HepG2 (cell line): Measurements from ENCODE around the gene OTUB2. TPM values are rescaled to one million over a fixed set of nuclear protein-coding genes. Genes with fewer than 3 reads are reported as not detected.

Experiments
- HOXA9 ChIP-seq: sonication (generic); formaldehyde crosslinking; IDR thresholded peaks from 2 replicates; pipeline ENCODE4 v1.8.1; 2022; ENCODE audit warnings: missing genetic modification reagents, mild to moderate bottlenecking, moderate library complexity, borderline replicate concordance
- ISX ChIP-seq: sonication (generic); formaldehyde crosslinking; conservative IDR thresholded peaks from 2 replicates; pipeline ENCODE4 v1.5.0; 2020; ENCODE audit warnings: missing genetic modification reagents
- MBNL3 ChIP-seq: fragments of 250-450 bp; sonication (Bioruptor Pico); conservative IDR thresholded peaks from 2 replicates; pipeline ENCODE4 v1.8.0; 2022; ENCODE audit warnings: mild to moderate bottlenecking, inconsistent platforms
- NFE2L1 ChIP-seq: sonication (generic); formaldehyde crosslinking; IDR thresholded peaks from 2 replicates; pipeline ENCODE4 v1.4.0; 2020; ENCODE audit warnings: missing genetic modification reagents, mild to moderate bottlenecking, borderline replicate concordance
- NFIB ChIP-seq: sonication (generic); formaldehyde crosslinking; IDR thresholded peaks from 2 replicates; pipeline ENCODE4 v1.9.0; 2021; ENCODE audit warnings: missing genetic modification reagents, mild to moderate bottlenecking, borderline replicate concordance
- NRL ChIP-seq: sonication (generic); formaldehyde crosslinking; IDR thresholded peaks from 2 replicates; pipeline ENCODE4 v1.5.0; 2020; ENCODE audit warnings: missing genetic modification reagents, mild to moderate bottlenecking, moderate library complexity, borderline replicate concordance
- PAF1 ChIP-seq: IDR thresholded peaks from 2 replicates; pipeline ENCODE4 v1.6.1; 2016; ENCODE audit warnings: missing genetic modification reagents, missing compliant biosample characterization
- PATZ1 ChIP-seq: sonication (generic); formaldehyde crosslinking; IDR thresholded peaks from 2 replicates; pipeline ENCODE4 v1.4.0; 2020; ENCODE audit warnings: missing genetic modification reagents
- PAWR ChIP-seq: sonication (generic); formaldehyde crosslinking; IDR thresholded peaks from 2 replicates; pipeline ENCODE4 v1.4.0; 2020; ENCODE audit warnings: missing genetic modification reagents, mild to moderate bottlenecking, borderline replicate concordance
- PBX2 ChIP-seq: IDR thresholded peaks from 2 replicates; pipeline ENCODE4 v1.6.1; 2016; ENCODE audit warnings: control low read depth
- STAG1 ChIP-seq: sonication (generic); formaldehyde crosslinking; IDR thresholded peaks from 2 replicates; pipeline ENCODE4 v1.4.0; 2020; ENCODE audit warnings: missing genetic modification reagents
- TBX2 ChIP-seq: sonication (generic); formaldehyde crosslinking; IDR thresholded peaks from 2 replicates; pipeline ENCODE4 v1.5.0; 2020; ENCODE audit warnings: missing genetic modification reagents, mild to moderate bottlenecking, borderline replicate concordance
- ZFP37 ChIP-seq: sonication (generic); formaldehyde crosslinking; IDR thresholded peaks from 2 replicates; pipeline ENCODE4 v1.4.0; 2020; ENCODE audit warnings: missing genetic modification reagents, borderline replicate concordance
- ZNF232 ChIP-seq: sonication (generic); formaldehyde crosslinking; IDR thresholded peaks from 2 replicates; pipeline ENCODE4 v1.4.0; 2020; ENCODE audit warnings: missing genetic modification reagents, borderline replicate concordance
- ZNF441 ChIP-seq: sonication (generic); formaldehyde crosslinking; IDR thresholded peaks from 2 replicates; pipeline ENCODE4 v1.7.0; 2021; ENCODE audit warnings: missing genetic modification reagents, borderline replicate concordance
- ZNF616 ChIP-seq: sonication (generic); formaldehyde crosslinking; IDR thresholded peaks from 2 replicates; pipeline ENCODE4 v1.5.0; 2020; ENCODE audit warnings: low read depth, mild to moderate bottlenecking, missing genetic modification reagents
- ZNF660 ChIP-seq: sonication (generic); formaldehyde crosslinking; IDR thresholded peaks from 2 replicates; pipeline ENCODE4 v1.5.1; 2020; ENCODE audit warnings: mild to moderate bottlenecking, low read depth, missing genetic modification reagents, borderline replicate concordance
- ZNF75D ChIP-seq: sonication (generic); formaldehyde crosslinking; IDR thresholded peaks from 2 replicates; pipeline ENCODE4 v1.8.1; 2023; ENCODE audit warnings: missing genetic modification reagents, mild to moderate bottlenecking, borderline replicate concordance
- polyA plus RNA-seq, 8 experiments: library from polyadenylated mRNA; depleted of rRNA in 3 of 8; stranded (reverse) in 7 of 8; unstranded in 1 of 8; fragments of >200 nt; fragmentation: Illumina TruSeq in 4 of 8; extraction: Trizol in 4 of 8; gene quantifications; 2 replicates each; pipeline versions ENCODE4 v1.2.1 to v1.2.3, GENCODE V29; 2011 to 2016; ENCODE audit warnings: low read depth in 4 of 8, missing spikeins in 1 of 8, mixed read lengths in 1 of 8; ENCODE audit not compliant: insufficient read depth in 1 of 8
- total RNA-seq, 5 experiments: library from RNA; depleted of rRNA; stranded (reverse); fragments of >200 nt; fragmentation: Illumina TruSeq; extraction: Trizol; gene quantifications; 2 replicates each; pipeline ENCODE4 v1.2.3, GENCODE V29; 2016; ENCODE audit warnings: low read depth in 1 of 5
- TF ChIP-seq, protein P1 (sequence below): sonication (generic); formaldehyde crosslinking; IDR thresholded peaks from 2 replicates; pipeline ENCODE4 v1.8.1; 2023; ENCODE audit warnings: missing genetic modification reagents, mild to moderate bottlenecking, borderline replicate concordance
- TF ChIP-seq, protein P2 (sequence below): sonication (generic); formaldehyde crosslinking; IDR thresholded peaks from 2 replicates; pipeline ENCODE4 v1.5.0; 2020; ENCODE audit warnings: mild to moderate bottlenecking, missing genetic modification reagents
- TF ChIP-seq, protein P3 (sequence below): sonication (generic); formaldehyde crosslinking; IDR thresholded peaks from 2 replicates; pipeline ENCODE4 v1.9.0; 2021; ENCODE audit warnings: missing genetic modification reagents, borderline replicate concordance
- TF ChIP-seq, protein P4 (sequence below): sonication (generic); formaldehyde crosslinking; IDR thresholded peaks from 2 replicates; pipeline ENCODE4 v1.8.1; 2023; ENCODE audit warnings: mild to moderate bottlenecking, missing genetic modification reagents

Gene OTUB2
- total and polyA plus RNA-seq, 2 of the 13 experiments (the other 11 are each of a cell fraction or from before 2014, with no cell fraction given) = 2.2 to 2.4 TPM

- TF ChIP-seq ZNF75D (no peak), ZNF660 (CRISPR knock-in tag) (no peak), PBX2 (CRISPR knock-in tag) (no peak), ISX (CRISPR knock-in tag) (no peak), ZNF232 (CRISPR knock-in tag) (no peak), PATZ1 (no peak), STAG1 (CRISPR knock-in tag) (no peak; the same call in 1 of the 2 replicates), HOXA9 (no peak), NRL (CRISPR knock-in tag) (no peak), MBNL3 (CRISPR knock-in tag) (no peak), NFE2L1 (CRISPR knock-in tag) (no peak), ZNF441 (CRISPR knock-in tag) (no peak), ZNF616 (CRISPR knock-in tag) (no peak), PAF1 (no peak), NFIB (CRISPR knock-in tag) (no peak), PAWR (CRISPR knock-in tag) (no peak), ZFP37 (CRISPR knock-in tag) (peak; percentile 59; the same call in 1 of the 2 replicates), TBX2 (CRISPR knock-in tag) (peak; percentile 36; the same call in 1 of the 2 replicates)
- TF ChIP-seq, protein P1, sequence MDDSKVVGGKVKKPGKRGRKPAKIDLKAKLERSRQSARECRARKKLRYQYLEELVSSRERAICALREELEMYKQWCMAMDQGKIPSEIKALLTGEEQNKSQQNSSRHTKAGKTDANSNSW (CRISPR knock-in tag) = no peak
- TF ChIP-seq, protein P2, sequence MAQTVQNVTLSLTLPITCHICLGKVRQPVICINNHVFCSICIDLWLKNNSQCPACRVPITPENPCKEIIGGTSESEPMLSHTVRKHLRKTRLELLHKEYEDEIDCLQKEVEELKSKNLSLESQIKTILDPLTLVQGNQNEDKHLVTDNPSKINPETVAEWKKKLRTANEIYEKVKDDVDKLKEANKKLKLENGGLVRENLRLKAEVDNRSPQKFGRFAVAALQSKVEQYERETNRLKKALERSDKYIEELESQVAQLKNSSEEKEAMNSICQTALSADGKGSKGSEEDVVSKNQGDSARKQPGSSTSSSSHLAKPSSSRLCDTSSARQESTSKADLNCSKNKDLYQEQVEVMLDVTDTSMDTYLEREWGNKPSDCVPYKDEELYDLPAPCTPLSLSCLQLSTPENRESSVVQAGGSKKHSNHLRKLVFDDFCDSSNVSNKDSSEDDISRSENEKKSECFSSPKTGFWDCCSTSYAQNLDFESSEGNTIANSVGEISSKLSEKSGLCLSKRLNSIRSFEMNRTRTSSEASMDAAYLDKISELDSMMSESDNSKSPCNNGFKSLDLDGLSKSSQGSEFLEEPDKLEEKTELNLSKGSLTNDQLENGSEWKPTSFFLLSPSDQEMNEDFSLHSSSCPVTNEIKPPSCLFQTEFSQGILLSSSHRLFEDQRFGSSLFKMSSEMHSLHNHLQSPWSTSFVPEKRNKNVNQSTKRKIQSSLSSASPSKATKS (CRISPR knock-in tag) = no peak
- TF ChIP-seq, protein P3, sequence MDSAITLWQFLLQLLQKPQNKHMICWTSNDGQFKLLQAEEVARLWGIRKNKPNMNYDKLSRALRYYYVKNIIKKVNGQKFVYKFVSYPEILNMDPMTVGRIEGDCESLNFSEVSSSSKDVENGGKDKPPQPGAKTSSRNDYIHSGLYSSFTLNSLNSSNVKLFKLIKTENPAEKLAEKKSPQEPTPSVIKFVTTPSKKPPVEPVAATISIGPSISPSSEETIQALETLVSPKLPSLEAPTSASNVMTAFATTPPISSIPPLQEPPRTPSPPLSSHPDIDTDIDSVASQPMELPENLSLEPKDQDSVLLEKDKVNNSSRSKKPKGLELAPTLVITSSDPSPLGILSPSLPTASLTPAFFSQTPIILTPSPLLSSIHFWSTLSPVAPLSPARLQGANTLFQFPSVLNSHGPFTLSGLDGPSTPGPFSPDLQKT = no peak
- TF ChIP-seq, protein P4, sequence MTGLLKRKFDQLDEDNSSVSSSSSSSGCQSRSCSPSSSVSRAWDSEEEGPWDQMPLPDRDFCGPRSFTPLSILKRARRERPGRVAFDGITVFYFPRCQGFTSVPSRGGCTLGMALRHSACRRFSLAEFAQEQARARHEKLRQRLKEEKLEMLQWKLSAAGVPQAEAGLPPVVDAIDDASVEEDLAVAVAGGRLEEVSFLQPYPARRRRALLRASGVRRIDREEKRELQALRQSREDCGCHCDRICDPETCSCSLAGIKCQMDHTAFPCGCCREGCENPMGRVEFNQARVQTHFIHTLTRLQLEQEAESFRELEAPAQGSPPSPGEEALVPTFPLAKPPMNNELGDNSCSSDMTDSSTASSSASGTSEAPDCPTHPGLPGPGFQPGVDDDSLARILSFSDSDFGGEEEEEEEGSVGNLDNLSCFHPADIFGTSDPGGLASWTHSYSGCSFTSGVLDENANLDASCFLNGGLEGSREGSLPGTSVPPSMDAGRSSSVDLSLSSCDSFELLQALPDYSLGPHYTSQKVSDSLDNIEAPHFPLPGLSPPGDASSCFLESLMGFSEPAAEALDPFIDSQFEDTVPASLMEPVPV (CRISPR knock-in tag) = 0 out of 2 replicates have a peak, but pooled peaks have one; percentile 39
Measured at GRCh38 chr14:94058674-94059138, 32.6 kb downstream of the OTUB2 start (continued).
